GM18867 (cell line): Measurements from ENCODE around the gene POLD2.
"Not testable (repeated sequence)": the region's sequence is repeated elsewhere in the genome, so short reads cannot be mapped to it uniquely, and the experiment has no call there.

Experiments used
- ATAC-seq: cut with Tn5 transposase; IDR thresholded peaks from one replicate; pipeline ENCODE4 v1.9.1; 2021; ENCODE audit warnings: mild to moderate bottlenecking, moderate library complexity; ENCODE audit not compliant: unreplicated experiment

POLD2 gene

GRCh38 chr7:44139311-44140010, 16.1 kb upstream of the POLD2 start:
- ATAC-seq: no peak

- no peak for ATAC-seq
Observed at GRCh38 chr7:44138698-44139097, 15.3 kb upstream of the POLD2 start.

GRCh38 chr7:44136731-44137130, 13.4 kb upstream of the POLD2 start:
- ATAC-seq: no peak

- no peak for ATAC-seq
Observed at GRCh38 chr7:44134943-44135628, 11.7 kb upstream of the POLD2 start.

GRCh38 chr7:44133295-44133694, 9.9 kb upstream of the POLD2 start:
- no peak for ATAC-seq

- no peak for ATAC-seq
Observed at GRCh38 chr7:44132039-44132438, 8.7 kb upstream of the POLD2 start.

- ATAC-seq: no peak
Observed at GRCh38 chr7:44131173-44132029, 8.1 kb upstream of the POLD2 start.

GRCh38 chr7:44128721-44129582, 5.6 kb upstream of the POLD2 start:
- no peak for ATAC-seq

- ATAC-seq: no peak
Observed at GRCh38 chr7:44127161-44127560, 3.8 kb upstream of the POLD2 start.

GRCh38 chr7:44126574-44126973, 3.2 kb upstream of the POLD2 start:
- not testable (repeated sequence) for ATAC-seq

- ATAC-seq: no peak
Observed at GRCh38 chr7:44124822-44125202, 1.5 kb upstream of the POLD2 start.

GRCh38 chr7:44122529-44122928, 819 bp downstream of the POLD2 start:
- no peak for ATAC-seq

GRCh38 chr7:44121761-44122420, 1.5 kb downstream of the POLD2 start:
- no peak for ATAC-seq

- no peak for ATAC-seq
Observed at GRCh38 chr7:44120395-44120794, 3.0 kb downstream of the POLD2 start.

- no peak for ATAC-seq
Observed at GRCh38 chr7:44119829-44120380, 3.4 kb downstream of the POLD2 start.

- no peak for ATAC-seq
Observed at GRCh38 chr7:44117801-44118429, 5.4 kb downstream of the POLD2 start.

GRCh38 chr7:44116789-44117666, 6.3 kb downstream of the POLD2 start:
- ATAC-seq: no peak

- ATAC-seq: no peak
Observed at GRCh38 chr7:44116087-44116788, 7.1 kb downstream of the POLD2 start.
